HepG2 (cell line): ENCODE measurements around the gene FAM83F.

ENCODE experiments used
- BHLHE40 ChIP-seq: IDR thresholded peaks from 2 replicates; pipeline ENCODE4 v1.6.1; 2011; ENCODE audit warnings: low read length, improper control_type of control experiment
- EZH2 ChIP-seq: conservative IDR thresholded peaks from 2 replicates; pipeline ENCODE4 v1.6.1; 2012; ENCODE audit warnings: mild to moderate bottlenecking, low read depth, low read length, moderate library complexity
- GABPA ChIP-seq, 2 experiments: IDR thresholded peaks; 2 replicates each; pipeline ENCODE4 v1.6.1; 2011 to 2016; ENCODE audit warnings: low read depth in 2 of 2, low read length in 1 of 2, missing biosample characterization in 1 of 2, missing genetic modification characterization in 1 of 2
- HDAC2 ChIP-seq: sonication (generic); formaldehyde crosslinking; IDR thresholded peaks from 2 replicates; pipeline ENCODE4 v1.4.0; 2020; ENCODE audit warnings: missing genetic modification reagents
- HOXA7 ChIP-seq: sonication (generic); formaldehyde crosslinking; IDR thresholded peaks from 2 replicates; pipeline ENCODE4 v1.8.1; 2022; ENCODE audit warnings: mild to moderate bottlenecking, missing genetic modification reagents, moderate library complexity
- NR2F6 ChIP-seq, 2 experiments: IDR thresholded peaks; 2 replicates each; pipeline ENCODE4 v1.6.1; 2016; ENCODE audit warnings: antibody characterized with exemption in 1 of 2, mild to moderate bottlenecking in 1 of 2
- RBAK ChIP-seq: sonication (generic); formaldehyde crosslinking; IDR thresholded peaks from 2 replicates; pipeline ENCODE4 v1.5.1; 2020; ENCODE audit warnings: mild to moderate bottlenecking, missing genetic modification reagents
- ZBTB7A ChIP-seq: sonication (generic); formaldehyde crosslinking; IDR thresholded peaks from 2 replicates; pipeline ENCODE4 v1.8.0; 2022; ENCODE audit warnings: mild to moderate bottlenecking, missing genetic modification reagents
- ZNF253 ChIP-seq: sonication (generic); formaldehyde crosslinking; IDR thresholded peaks from 2 replicates; pipeline ENCODE4 v1.8.0; 2022; ENCODE audit warnings: mild to moderate bottlenecking, missing genetic modification reagents, borderline replicate concordance
- TF ChIP-seq, protein P1 (sequence below): sonication (generic); formaldehyde crosslinking; IDR thresholded peaks from 2 replicates; pipeline ENCODE4 v1.5.0; 2020; ENCODE audit warnings: mild to moderate bottlenecking, missing genetic modification reagents, moderate library complexity
- TF ChIP-seq, protein P2 (sequence below): sonication (generic); formaldehyde crosslinking; IDR thresholded peaks from 2 replicates; pipeline ENCODE4 v1.4.0; 2020; ENCODE audit warnings: mild to moderate bottlenecking, missing genetic modification reagents, borderline replicate concordance
- TF ChIP-seq, protein P3 (sequence below): IDR thresholded peaks from 2 replicates; pipeline ENCODE4 v1.6.1; 2016
- TF ChIP-seq, protein P4 (sequence below): sonication (generic); formaldehyde crosslinking; IDR thresholded peaks from 2 replicates; pipeline ENCODE4 v1.4.0; 2020; ENCODE audit warnings: missing genetic modification reagents
- TF ChIP-seq, protein P5 (sequence below): sonication (generic); formaldehyde crosslinking; conservative IDR thresholded peaks from 2 replicates; pipeline ENCODE4 v1.8.0; 2022; ENCODE audit warnings: mild to moderate bottlenecking, moderate library complexity, missing genetic modification reagents

DNA sequence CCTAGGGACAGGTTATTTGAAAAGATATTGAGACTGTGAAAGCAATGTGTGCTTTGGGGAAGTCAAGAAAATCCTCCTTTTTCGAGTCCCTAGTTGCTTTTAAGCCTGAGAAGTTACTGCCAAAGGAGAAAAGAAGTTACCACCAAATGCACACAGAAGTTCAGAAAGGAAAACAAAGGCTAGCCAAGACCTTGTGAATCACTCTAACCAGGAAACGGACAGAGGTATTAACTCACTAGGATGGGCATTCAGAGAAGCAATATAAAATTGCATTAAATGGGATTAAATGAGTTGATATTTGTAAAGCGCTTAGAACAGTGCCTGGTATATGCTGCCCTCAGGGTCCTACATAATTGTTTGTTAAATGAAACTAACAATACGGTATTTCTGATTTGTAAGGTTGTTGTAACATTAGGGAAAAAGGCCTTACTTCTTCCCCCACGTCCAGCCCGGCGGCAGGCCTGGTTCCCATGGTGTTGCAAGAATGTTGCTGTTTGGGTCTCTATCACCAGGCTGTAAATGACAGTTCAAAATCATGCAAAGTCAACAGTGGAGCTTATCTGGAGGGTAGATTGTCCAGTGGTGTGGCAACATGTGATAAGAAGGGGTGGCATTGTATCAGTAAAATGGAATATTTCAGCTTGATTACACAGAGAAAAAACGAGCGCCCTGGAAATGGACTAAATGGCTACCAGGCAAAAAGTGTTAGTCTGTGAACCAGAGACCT is 27.5 kb upstream of the FAM83F start:
- TF ChIP-seq ZBTB7A (CRISPR knock-in tag) (no peak), BHLHE40 (no peak), NR2F6 (IDR thresholded peaks at IDR 0.05) (no peak), NR2F6 (CRISPR knock-in tag; IDR thresholded peaks at IDR 0.05) (no peak), GABPA (IDR thresholded peaks at IDR 0.05; ENCODE audit: low read depth, low read length) (no peak), GABPA (CRISPR knock-in tag; IDR thresholded peaks at IDR 0.05; ENCODE audit: low read depth) (no peak), HOXA7 (CRISPR knock-in tag) (no peak), EZH2 (no peak), ZNF253 (CRISPR knock-in tag) (no peak), HDAC2 (CRISPR knock-in tag) (no peak), RBAK (CRISPR knock-in tag) (no peak)
- TF ChIP-seq, protein P1, sequence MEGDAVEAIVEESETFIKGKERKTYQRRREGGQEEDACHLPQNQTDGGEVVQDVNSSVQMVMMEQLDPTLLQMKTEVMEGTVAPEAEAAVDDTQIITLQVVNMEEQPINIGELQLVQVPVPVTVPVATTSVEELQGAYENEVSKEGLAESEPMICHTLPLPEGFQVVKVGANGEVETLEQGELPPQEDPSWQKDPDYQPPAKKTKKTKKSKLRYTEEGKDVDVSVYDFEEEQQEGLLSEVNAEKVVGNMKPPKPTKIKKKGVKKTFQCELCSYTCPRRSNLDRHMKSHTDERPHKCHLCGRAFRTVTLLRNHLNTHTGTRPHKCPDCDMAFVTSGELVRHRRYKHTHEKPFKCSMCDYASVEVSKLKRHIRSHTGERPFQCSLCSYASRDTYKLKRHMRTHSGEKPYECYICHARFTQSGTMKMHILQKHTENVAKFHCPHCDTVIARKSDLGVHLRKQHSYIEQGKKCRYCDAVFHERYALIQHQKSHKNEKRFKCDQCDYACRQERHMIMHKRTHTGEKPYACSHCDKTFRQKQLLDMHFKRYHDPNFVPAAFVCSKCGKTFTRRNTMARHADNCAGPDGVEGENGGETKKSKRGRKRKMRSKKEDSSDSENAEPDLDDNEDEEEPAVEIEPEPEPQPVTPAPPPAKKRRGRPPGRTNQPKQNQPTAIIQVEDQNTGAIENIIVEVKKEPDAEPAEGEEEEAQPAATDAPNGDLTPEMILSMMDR (CRISPR knock-in tag) = no peak
- TF ChIP-seq, protein P2, sequence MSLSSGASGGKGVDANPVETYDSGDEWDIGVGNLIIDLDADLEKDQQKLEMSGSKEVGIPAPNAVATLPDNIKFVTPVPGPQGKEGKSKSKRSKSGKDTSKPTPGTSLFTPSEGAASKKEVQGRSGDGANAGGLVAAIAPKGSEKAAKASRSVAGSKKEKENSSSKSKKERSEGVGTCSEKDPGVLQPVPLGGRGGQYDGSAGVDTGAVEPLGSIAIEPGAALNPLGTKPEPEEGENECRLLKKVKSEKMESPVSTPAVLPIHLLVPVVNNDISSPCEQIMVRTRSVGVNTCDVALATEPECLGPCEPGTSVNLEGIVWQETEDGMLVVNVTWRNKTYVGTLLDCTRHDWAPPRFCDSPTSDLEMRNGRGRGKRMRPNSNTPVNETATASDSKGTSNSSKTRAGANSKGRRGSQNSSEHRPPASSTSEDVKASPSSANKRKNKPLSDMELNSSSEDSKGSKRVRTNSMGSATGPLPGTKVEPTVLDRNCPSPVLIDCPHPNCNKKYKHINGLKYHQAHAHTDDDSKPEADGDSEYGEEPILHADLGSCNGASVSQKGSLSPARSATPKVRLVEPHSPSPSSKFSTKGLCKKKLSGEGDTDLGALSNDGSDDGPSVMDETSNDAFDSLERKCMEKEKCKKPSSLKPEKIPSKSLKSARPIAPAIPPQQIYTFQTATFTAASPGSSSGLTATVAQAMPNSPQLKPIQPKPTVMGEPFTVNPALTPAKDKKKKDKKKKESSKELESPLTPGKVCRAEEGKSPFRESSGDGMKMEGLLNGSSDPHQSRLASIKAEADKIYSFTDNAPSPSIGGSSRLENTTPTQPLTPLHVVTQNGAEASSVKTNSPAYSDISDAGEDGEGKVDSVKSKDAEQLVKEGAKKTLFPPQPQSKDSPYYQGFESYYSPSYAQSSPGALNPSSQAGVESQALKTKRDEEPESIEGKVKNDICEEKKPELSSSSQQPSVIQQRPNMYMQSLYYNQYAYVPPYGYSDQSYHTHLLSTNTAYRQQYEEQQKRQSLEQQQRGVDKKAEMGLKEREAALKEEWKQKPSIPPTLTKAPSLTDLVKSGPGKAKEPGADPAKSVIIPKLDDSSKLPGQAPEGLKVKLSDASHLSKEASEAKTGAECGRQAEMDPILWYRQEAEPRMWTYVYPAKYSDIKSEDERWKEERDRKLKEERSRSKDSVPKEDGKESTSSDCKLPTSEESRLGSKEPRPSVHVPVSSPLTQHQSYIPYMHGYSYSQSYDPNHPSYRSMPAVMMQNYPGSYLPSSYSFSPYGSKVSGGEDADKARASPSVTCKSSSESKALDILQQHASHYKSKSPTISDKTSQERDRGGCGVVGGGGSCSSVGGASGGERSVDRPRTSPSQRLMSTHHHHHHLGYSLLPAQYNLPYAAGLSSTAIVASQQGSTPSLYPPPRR (CRISPR knock-in tag) = no peak
- TF ChIP-seq, protein P3, sequence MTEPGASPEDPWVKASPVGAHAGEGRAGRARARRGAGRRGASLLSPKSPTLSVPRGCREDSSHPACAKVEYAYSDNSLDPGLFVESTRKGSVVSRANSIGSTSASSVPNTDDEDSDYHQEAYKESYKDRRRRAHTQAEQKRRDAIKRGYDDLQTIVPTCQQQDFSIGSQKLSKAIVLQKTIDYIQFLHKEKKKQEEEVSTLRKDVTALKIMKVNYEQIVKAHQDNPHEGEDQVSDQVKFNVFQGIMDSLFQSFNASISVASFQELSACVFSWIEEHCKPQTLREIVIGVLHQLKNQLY = no peak
- TF ChIP-seq, protein P4, sequence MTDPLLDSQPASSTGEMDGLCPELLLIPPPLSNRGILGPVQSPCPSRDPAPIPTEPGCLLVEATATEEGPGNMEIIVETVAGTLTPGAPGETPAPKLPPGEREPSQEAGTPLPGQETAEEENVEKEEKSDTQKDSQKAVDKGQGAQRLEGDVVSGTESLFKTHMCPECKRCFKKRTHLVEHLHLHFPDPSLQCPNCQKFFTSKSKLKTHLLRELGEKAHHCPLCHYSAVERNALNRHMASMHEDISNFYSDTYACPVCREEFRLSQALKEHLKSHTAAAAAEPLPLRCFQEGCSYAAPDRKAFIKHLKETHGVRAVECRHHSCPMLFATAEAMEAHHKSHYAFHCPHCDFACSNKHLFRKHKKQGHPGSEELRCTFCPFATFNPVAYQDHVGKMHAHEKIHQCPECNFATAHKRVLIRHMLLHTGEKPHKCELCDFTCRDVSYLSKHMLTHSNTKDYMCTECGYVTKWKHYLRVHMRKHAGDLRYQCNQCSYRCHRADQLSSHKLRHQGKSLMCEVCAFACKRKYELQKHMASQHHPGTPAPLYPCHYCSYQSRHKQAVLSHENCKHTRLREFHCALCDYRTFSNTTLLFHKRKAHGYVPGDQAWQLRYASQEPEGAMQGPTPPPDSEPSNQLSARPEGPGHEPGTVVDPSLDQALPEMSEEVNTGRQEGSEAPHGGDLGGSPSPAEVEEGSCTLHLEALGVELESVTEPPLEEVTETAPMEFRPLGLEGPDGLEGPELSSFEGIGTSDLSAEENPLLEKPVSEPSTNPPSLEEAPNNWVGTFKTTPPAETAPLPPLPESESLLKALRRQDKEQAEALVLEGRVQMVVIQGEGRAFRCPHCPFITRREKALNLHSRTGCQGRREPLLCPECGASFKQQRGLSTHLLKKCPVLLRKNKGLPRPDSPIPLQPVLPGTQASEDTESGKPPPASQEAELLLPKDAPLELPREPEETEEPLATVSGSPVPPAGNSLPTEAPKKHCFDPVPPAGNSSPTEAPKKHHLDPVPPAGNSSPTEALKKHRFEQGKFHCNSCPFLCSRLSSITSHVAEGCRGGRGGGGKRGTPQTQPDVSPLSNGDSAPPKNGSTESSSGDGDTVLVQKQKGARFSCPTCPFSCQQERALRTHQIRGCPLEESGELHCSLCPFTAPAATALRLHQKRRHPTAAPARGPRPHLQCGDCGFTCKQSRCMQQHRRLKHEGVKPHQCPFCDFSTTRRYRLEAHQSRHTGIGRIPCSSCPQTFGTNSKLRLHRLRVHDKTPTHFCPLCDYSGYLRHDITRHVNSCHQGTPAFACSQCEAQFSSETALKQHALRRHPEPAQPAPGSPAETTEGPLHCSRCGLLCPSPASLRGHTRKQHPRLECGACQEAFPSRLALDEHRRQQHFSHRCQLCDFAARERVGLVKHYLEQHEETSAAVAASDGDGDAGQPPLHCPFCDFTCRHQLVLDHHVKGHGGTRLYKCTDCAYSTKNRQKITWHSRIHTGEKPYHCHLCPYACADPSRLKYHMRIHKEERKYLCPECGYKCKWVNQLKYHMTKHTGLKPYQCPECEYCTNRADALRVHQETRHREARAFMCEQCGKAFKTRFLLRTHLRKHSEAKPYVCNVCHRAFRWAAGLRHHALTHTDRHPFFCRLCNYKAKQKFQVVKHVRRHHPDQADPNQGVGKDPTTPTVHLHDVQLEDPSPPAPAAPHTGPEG (CRISPR knock-in tag) = no peak
- TF ChIP-seq, protein P5, sequence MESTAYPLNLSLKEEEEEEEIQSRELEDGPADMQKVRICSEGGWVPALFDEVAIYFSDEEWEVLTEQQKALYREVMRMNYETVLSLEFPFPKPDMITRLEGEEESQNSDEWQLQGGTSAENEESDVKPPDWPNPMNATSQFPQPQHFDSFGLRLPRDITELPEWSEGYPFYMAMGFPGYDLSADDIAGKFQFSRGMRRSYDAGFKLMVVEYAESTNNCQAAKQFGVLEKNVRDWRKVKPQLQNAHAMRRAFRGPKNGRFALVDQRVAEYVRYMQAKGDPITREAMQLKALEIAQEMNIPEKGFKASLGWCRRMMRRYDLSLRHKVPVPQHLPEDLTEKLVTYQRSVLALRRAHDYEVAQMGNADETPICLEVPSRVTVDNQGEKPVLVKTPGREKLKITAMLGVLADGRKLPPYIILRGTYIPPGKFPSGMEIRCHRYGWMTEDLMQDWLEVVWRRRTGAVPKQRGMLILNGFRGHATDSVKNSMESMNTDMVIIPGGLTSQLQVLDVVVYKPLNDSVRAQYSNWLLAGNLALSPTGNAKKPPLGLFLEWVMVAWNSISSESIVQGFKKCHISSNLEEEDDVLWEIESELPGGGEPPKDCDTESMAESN (CRISPR knock-in tag) = no peak
